NB4 (cell line): ENCODE data around the gene DHRS11.

Source experiments
- DNase-seq: peaks from one replicate; pipeline ENCODE4 v3.0.0; 2010; ENCODE audit warnings: low read depth
- H3K4me3 ChIP-seq: one replicate; pipeline ENCODE4 v1.5.1; 2011; ENCODE audit warnings: mild to moderate bottlenecking, low read depth, low read length, moderate library complexity
- CTCF ChIP-seq: IDR thresholded peaks from one replicate; pipeline ENCODE4 v1.5.1; 2012; ENCODE audit warnings: low read depth, low read length
- MAX ChIP-seq: IDR thresholded peaks from 2 replicates; pipeline ENCODE4 v1.6.1; 2011; ENCODE audit warnings: low read depth, low read length
- MYC ChIP-seq: IDR thresholded peaks from 2 replicates; pipeline ENCODE4 v1.6.1; 2011; ENCODE audit warnings: low read depth, low read length
- POLR2A ChIP-seq: IDR thresholded peaks from 2 replicates; pipeline ENCODE4 v1.6.1; 2011; ENCODE audit warnings: mild to moderate bottlenecking; ENCODE audit not compliant: insufficient read length; ENCODE audit errors: extremely low read depth

DHRS11 gene

GRCh38 chr17:36592316-36592715 is 637 bp downstream of the DHRS11 start:
- TF ChIP-seq MYC = no peak
- TF ChIP-seq POLR2A = no peak
- TF ChIP-seq MAX = no peak
- TF ChIP-seq CTCF = no peak

GRCh38 chr17:36592716-36593321 is 1.1 kb downstream of the DHRS11 start:
- DNase-seq = no peak
- no peak for TF ChIP-seq POLR2A

More at GRCh38 chr17:36592316-36592715, 637 bp downstream of the DHRS11 start:
- DNase-seq = peak; percentile 49
- peak overlapping the region; percentile 58 for H3K4me3 ChIP-seq

GRCh38 chr17:36593656-36594316 is 2.1 kb downstream of the DHRS11 start:
- DNase-seq = no peak
- no peak for TF ChIP-seq CTCF
- TF ChIP-seq MYC = no peak
- no peak for TF ChIP-seq POLR2A
- H3K4me3 ChIP-seq = no peak overlapping the region

More at GRCh38 chr17:36592716-36593321, 1.1 kb downstream of the DHRS11 start:
- peak overlapping the region; percentile 58 for H3K4me3 ChIP-seq

- DNase-seq = no peak
- no peak overlapping the region for H3K4me3 ChIP-seq
- TF ChIP-seq CTCF (no peak), MYC (no peak), POLR2A (no peak), MAX (no peak)
Observed at GRCh38 chr17:36594626-36595401, 3.1 kb downstream of the DHRS11 start.

- no peak overlapping the region for H3K4me3 ChIP-seq
- DNase-seq = no peak
- TF ChIP-seq MAX (no peak), MYC (no peak), CTCF (no peak), POLR2A (no peak)
Observed at GRCh38 chr17:36597226-36597625, 5.5 kb downstream of the DHRS11 start.

GRCh38 chr17:36597866-36598777 is 6.4 kb downstream of the DHRS11 start:
- H3K4me3 ChIP-seq = no peak overlapping the region
- TF ChIP-seq POLR2A (no peak), CTCF (no peak), MYC (no peak), MAX (no peak)
- no peak for DNase-seq
